Measurements from ENCODE around the gene SUN5.

SUN5 gene

GRCh38 chr20:32991383-32991782 is 12.8 kb downstream of the SUN5 start:
- DNase-seq = no peak

DNA sequence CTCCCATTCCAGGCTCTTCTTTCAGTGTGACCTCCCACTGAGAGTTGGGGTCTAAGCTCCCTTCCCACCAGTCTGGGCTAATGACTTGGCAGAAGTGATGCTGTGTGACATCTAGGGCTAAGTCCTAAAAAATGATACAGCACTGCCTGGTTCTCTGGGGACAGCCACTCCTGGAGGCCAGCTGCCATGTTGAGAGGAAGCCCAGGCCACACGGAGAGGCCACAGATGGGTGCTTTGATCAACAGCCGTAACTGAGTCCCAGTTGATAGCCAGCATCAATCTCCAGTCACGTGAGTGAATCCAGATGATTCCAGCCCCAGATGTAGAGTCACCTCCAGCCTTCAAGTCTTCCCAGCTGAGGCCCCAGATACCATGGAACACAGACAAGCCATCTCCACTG is 13.8 kb downstream of the SUN5 start:
- DNase-seq = no peak

GRCh38 chr20:32989507-32990283 is 14.5 kb downstream of the SUN5 start:
- DNase-seq = no peak

- no peak for DNase-seq
Observed at GRCh38 chr20:32988008-32988407, 16.2 kb downstream of the SUN5 start.

GRCh38 chr20:32987044-32987825 is 17.0 kb downstream of the SUN5 start:
- no peak for DNase-seq

GRCh38 chr20:32986331-32986966 is 17.8 kb downstream of the SUN5 start:
- no peak for DNase-seq

DNA sequence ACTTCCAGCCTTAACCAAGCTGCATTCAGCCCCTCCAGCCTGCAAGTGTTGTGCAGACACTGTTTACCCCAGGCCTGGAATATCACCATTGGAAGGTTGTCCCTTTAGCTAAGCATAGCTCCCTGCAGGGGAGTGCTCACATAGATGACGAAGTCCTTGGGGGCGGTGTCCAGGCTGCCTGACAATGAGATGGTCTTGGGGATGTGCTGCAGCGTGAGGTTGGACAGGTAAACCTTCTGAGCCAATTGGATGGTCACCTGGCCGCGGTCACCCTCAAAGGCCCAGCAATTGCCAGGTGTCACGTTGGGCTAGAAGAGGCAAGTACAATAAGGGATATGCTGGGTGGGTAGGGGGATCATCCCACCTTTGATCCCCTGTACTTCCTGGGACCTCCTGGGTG is 18.6 kb downstream of the SUN5 start:
- DNase-seq = no peak

- DNase-seq = no peak
Observed at GRCh38 chr20:32984631-32985354, 19.4 kb downstream of the SUN5 start.

DNA sequence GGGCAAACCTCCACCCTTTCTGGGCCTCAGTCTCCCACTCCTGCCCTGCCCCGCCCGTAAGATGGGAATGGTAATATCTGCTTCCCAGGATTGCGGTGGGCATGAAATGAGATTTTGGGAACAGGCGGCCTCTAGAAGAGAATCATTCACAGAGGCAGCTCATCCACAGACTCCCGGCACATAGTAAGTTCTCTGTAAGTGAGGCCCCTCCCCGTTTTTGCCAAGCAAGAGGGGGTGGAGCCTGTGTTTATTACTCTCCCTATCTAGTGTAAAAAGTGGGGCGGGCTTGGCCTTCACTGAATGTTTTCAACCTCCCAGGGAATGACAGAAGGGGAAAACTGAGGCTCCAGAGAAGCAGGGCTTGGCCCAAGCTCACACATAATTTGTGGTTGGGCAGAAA is 20.0 kb downstream of the SUN5 start:
- no peak for DNase-seq

GRCh38 chr20:32983459-32984112 is 20.6 kb downstream of the SUN5 start:
- no peak for DNase-seq

DNA sequence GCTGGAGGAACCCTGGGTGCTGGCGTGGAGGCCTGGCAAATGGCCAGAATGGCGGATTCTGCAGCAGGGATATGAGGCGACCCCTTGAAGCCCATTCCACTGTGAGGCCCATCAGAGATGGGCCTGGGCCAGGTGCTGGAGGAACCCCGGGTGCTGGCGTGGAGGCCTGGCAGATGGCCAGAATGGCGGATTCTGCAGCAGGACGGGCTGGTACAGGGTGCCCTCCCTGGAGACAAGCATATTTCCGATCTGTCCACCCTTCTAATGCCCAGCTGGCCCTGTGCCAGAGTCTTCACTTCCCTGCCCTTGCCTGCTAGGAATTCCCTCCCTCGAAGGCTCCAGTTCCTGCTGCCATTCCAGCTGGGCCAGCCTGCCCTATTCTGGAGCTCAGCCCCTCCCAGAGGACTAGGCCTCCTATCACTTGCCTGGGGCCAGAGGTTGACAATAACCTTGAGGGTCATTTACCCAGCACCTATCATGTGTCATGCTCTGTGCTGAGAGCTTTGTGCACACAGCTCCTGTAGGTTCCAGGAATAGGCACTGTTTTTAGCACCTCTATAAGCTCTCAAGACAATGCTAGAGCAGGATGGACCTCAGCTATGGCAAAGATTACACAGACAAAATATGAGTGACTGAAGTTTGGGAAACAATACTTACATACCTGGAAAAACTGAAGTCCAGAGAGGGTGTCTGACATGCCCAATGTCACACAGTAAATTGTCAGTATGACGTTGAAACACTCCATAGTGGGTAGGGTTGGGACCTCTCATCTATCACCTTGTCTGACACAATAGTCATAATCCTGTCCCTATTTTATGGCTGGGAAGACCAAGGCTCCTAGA is 21.4 kb downstream of the SUN5 start:
- DNase-seq = no peak

- DNase-seq = no peak
Observed at GRCh38 chr20:32980990-32981389, 23.2 kb downstream of the SUN5 start.

- DNase-seq = no peak
Observed at GRCh38 chr20:32980131-32980941, 23.9 kb downstream of the SUN5 start.

DNA sequence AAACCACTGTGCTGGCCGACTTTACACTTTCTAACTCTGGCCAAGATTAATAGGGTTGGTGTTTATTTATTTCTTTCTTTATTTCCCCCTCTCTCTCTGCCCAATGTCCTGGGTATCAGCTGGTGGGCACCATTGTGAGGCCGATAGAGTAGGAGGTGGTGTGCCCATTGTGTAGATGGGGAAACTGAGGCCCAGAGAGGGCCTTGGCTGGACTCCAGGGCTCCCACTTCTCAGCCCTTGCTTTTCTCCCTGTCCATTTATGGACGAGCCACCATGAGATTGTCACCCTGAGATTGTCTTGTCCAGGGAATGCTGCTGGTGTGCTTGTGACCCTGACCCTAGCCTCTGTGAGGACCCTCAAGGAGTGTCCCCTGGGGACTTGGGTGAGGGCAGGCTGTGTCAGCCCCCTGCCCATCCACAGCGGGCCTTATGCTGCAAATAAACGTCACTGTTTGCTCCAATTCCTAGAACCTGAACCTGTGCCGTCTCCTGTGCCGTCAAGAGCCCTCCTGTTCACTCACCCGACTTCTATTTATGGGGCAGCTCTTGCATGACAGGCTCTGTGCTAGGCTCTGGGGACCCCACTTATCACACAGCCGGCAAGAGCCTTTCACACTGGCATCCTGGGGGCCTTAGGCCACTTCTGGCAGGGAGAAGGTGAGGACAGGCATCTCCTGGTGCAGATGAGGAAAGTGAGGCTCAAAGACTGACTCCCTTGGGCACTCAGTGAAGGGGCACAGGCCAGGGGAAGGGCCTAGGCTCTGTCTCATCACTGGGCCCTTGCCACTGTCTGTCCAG is 24.8 kb downstream of the SUN5 start:
- DNase-seq = no peak

DNA sequence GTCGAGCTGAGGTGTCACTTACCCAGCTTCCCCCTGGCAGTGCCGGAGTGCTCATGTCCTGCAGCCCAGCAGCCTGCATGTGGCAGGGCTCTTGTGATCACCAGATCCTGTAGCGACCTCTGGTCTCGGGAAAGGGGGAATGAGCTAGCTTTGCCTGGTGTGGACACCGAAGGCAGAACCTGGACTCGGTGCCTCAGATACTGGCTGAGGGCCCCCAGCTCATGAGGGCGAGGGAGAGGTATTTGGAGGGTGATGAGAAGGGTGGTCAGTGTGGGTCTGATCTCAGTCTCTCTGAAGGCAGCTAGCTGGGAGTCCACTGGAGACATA is 26.3 kb downstream of the SUN5 start:
- no peak for DNase-seq

- no peak for DNase-seq
Observed at GRCh38 chr20:32977281-32978008, 26.8 kb downstream of the SUN5 start.

DNA sequence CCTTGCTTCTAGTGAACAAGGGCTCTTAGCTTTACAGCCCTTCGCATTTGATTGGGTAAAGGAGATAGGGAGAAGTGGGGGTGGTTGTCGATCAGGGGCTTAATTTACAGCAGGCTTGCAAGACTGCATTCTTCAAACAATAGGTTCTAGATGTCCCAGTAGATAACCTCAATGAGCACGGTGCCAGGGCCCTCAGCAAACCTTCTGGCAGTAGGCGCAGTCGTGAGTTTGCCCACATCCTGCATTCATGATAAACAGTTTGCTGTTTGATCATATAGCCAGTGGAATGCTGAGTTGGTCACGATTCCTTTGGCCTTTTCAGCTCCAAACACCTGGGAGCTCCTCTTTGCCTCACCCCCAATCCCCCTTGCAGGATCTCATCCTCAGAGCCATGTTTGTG is 27.5 kb downstream of the SUN5 start:
- no peak for DNase-seq

GRCh38 chr20:32975698-32976674 is 28.2 kb downstream of the SUN5 start:
- no peak for DNase-seq
